Measurements from ENCODE around the gene MOGAT3. TPM values are rescaled to one million over a fixed set of nuclear protein-coding genes. Genes with fewer than 3 reads are reported as not detected.
A peak's percentile ranks its signal among the peaks of the same experiment; 100 is the strongest.

MOGAT3 gene
- total and polyA plus RNA-seq, 4 donors: 0.12 TPM; not detected in 3

DNA sequence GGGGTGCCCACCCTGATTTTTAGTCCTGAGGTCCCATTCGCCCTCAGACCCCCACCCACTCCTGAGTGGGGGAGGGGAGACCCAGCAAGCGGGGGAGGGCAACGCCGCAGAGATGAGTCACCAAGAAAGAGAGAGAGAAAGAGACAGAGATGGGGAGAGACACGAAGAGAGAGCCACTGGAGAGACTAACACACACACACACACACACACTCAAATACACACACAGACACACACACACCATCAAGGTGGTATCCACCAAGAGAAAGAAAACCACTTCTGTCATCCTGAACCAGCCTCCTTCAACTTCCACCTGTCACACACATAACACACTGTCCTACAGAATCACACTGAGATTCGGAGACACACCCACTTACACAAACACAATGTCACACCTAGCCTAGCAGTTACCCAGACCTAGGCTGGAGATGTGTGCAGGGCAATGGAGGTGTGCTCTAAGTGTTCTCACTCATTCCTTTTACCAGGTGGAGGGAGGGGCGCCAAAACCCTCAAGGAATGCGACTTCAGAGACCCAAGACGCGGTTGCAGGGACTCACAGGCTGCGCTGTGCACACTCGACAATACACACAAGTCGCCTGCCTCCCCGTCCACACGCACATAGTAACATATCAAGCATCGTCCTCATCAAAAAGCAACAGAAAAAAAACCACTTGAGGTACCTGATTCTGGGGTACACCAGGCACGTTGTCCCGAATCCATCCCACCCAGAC is 31.6 kb downstream of the MOGAT3 start:
- DNase-seq (ENCODE audit: low read depth in 4 of 6, low spot score in 6 of 6): no peak
- H3K4me1 ChIP-seq (ENCODE audit: control insufficient read depth, insufficient read depth, low read length): peaks cover 79% of the 10 kb centered on the region
- peaks cover 22% of the 10 kb centered on the region for H3K36me3 ChIP-seq (ENCODE audit: control insufficient read depth, insufficient read depth, low read length)
- under 1% methylated on average over 12 of the region's 18 CpGs for WGBS (ENCODE audit: insufficient coverage)
- no peak overlapping the region for H3K27ac ChIP-seq (ENCODE audit: low read depth, low read length)
- peaks cover 96% of the 10 kb centered on the region for H3K27me3 ChIP-seq (ENCODE audit: control insufficient read depth, insufficient read depth, low read length)
- H3K9me3 ChIP-seq (ENCODE audit: control insufficient read depth, insufficient read depth, low read length): no peaks in the 10 kb centered on the region
- peak overlapping the region; percentile 35 for H3K4me3 ChIP-seq (ENCODE audit: low read depth, low read length)

DNA sequence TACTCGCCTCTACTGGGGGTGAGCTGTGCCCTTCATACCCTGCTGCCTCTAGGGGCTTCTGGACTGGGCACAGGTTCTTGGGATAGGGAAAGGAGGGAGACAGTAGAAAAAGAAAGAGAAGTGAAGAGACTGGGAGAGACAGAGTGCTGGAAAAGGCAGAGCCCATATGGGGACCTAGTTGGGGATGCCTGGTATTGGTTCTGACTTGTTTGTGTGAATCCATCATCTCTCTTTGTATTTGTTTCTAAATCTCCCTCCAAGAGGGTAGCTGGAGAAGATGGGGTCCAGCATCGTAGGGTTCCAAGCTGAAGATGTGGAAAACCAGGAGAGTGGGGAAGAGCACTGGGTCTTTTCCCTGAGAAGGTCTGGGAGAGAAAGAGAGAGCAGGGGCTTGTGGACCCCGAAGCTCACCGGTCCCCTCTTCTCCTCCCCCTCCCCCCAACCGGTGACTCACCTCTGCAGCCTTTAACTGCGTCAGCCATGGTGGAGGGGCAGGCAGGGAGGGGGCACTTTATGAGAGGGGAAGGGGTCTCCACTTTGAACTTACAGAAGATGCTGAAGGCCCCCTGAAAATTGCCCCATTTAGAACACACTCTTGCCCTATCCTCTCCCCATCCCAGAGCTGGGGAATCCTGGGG is 32.3 kb downstream of the MOGAT3 start:
- Histone ChIP-seq H3K36me3 (ENCODE audit: control insufficient read depth, insufficient read depth, low read length) (peaks cover 16% of the 10 kb centered on the region), H3K4me1 (ENCODE audit: control insufficient read depth, insufficient read depth, low read length) (peaks cover 79% of the 10 kb centered on the region), H3K27ac (ENCODE audit: low read depth, low read length) (no peak overlapping the region), H3K9me3 (ENCODE audit: control insufficient read depth, insufficient read depth, low read length) (no peaks in the 10 kb centered on the region), H3K27me3 (ENCODE audit: control insufficient read depth, insufficient read depth, low read length) (peaks cover 93% of the 10 kb centered on the region), H3K4me3 (ENCODE audit: low read depth, low read length) (no peak overlapping the region)
- WGBS (ENCODE audit: insufficient coverage): no CpG with 5 or more reads among the region's 6 CpGs
- DNase-seq (ENCODE audit: low read depth in 4 of 6, low spot score in 6 of 6): peak in 1 of 6 donors; percentile 26

DNA sequence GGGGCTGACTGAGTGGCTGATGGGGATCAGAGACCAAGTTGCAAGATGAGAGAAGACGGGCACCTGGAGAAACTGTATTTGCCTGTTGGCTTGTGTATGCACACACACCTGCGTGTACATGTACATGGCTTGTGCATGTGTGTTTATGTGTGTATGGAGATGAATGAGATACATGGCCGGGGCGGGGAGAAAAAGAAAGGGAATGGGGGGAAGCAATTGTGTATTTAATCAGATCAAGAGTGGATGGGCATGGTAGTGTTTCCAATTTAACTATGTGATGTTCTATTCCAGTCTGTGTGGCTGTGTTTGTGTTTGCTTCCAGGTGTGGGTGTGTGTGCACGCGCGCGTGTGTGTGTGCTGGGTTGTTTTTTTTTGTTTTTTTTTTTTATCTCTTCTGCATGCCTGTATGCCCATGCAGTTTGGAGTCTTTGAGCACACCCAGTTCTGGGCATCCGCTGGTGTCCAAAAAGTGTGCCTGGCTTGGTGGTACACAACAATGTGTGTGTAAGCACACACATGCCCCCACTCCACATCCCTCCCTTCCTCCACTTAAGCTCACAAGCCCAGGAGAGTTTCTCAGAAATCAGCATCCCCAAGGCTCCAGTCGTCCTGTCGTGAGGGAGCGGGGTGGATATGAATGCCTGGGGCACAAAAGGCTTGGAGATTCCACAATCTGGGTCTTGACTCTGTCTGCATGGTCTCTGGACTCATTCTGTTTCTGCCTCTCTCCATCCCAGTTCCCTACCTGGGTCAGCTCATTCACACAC is 33.0 kb downstream of the MOGAT3 start:
- Histone ChIP-seq H3K4me1 (ENCODE audit: control insufficient read depth, insufficient read depth, low read length) (peaks cover 75% of the 10 kb centered on the region), H3K9me3 (ENCODE audit: control insufficient read depth, insufficient read depth, low read length) (no peaks in the 10 kb centered on the region), H3K27ac (ENCODE audit: low read depth, low read length) (no peak overlapping the region), H3K27me3 (ENCODE audit: control insufficient read depth, insufficient read depth, low read length) (peaks cover 86% of the 10 kb centered on the region), H3K36me3 (ENCODE audit: control insufficient read depth, insufficient read depth, low read length) (peaks cover 9% of the 10 kb centered on the region), H3K4me3 (ENCODE audit: low read depth, low read length) (no peak overlapping the region)
- WGBS (ENCODE audit: insufficient coverage): 2% methylated on average over 8 of the region's 12 CpGs
- DNase-seq (ENCODE audit: low read depth in 4 of 6, low spot score in 6 of 6): peak in 2 of 6 donors; percentile 5 to 23

DNA sequence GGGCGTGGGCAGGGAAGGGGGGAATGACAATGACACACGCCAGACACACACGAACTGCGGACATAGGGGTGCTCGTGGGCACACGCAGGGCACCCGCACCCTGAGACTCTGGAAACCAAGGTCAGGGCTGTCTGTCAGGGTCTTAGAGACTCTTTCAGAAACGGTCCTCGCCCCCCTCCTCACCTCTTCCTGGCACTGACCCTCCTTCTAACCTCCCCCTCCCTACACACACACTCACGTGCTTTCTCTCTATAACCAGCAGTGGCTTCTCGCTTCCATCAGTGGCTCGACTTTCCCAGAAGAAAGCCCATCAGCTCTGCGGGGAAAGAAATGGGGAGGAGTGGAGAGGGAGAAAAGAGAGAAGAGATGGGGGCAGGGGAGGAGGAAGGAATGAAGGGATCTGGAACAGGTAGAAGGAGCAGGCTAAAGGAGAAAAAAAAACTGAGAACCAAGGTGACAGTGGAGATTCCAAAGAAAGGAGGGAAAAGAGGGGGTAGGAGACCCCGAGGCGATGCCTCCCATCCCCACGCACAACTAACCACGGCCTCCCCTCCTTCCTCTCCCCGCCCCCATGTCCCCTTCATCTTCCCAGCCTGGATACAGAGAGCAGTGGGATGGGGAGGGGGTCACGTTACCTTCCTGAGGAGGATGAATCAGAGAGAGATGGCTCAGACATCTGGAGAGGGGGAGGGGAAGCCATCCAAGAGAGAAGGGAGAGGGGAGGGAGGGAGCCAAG is 33.8 kb downstream of the MOGAT3 start:
- 1% methylated on average over 12 of the region's 19 CpGs for WGBS (ENCODE audit: insufficient coverage)
- Histone ChIP-seq H3K27me3 (ENCODE audit: control insufficient read depth, insufficient read depth, low read length) (peaks cover 79% of the 10 kb centered on the region), H3K9me3 (ENCODE audit: control insufficient read depth, insufficient read depth, low read length) (no peaks in the 10 kb centered on the region), H3K27ac (ENCODE audit: low read depth, low read length) (no peak overlapping the region), H3K4me3 (ENCODE audit: low read depth, low read length) (peak overlapping the region; percentile 12), H3K36me3 (ENCODE audit: control insufficient read depth, insufficient read depth, low read length) (peaks cover 7% of the 10 kb centered on the region), H3K4me1 (ENCODE audit: control insufficient read depth, insufficient read depth, low read length) (peaks cover 74% of the 10 kb centered on the region)
- DNase-seq (ENCODE audit: low read depth in 4 of 6, low spot score in 6 of 6): peak in 2 of 6 donors; percentile 51 to 92

DNA sequence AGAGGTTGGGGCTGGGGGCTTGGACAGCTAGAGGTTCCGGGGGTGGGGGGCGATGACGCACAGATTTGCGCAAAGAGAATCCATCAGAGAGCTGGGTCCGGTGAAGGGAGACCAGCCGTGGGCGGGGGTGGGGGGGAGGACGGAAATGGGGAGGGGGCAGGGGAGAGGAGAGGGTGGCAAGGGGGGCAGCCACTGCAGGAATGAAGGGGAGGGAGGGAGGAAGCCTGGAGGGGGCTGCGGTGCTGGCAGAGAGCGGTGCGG is 34.3 kb downstream of the MOGAT3 start:
- DNase-seq (ENCODE audit: low read depth in 4 of 6, low spot score in 6 of 6): no peak
- Histone ChIP-seq H3K27me3 (ENCODE audit: control insufficient read depth, insufficient read depth, low read length) (peaks cover 74% of the 10 kb centered on the region), H3K9me3 (ENCODE audit: control insufficient read depth, insufficient read depth, low read length) (no peaks in the 10 kb centered on the region), H3K4me3 (ENCODE audit: low read depth, low read length) (peak overlapping the region; percentile 12), H3K36me3 (ENCODE audit: control insufficient read depth, insufficient read depth, low read length) (peaks cover 2% of the 10 kb centered on the region), H3K4me1 (ENCODE audit: control insufficient read depth, insufficient read depth, low read length) (peaks cover 70% of the 10 kb centered on the region), H3K27ac (ENCODE audit: low read depth, low read length) (no peak overlapping the region)
- 0% methylated on average over 3 of the region's 11 CpGs for WGBS (ENCODE audit: insufficient coverage)

DNA sequence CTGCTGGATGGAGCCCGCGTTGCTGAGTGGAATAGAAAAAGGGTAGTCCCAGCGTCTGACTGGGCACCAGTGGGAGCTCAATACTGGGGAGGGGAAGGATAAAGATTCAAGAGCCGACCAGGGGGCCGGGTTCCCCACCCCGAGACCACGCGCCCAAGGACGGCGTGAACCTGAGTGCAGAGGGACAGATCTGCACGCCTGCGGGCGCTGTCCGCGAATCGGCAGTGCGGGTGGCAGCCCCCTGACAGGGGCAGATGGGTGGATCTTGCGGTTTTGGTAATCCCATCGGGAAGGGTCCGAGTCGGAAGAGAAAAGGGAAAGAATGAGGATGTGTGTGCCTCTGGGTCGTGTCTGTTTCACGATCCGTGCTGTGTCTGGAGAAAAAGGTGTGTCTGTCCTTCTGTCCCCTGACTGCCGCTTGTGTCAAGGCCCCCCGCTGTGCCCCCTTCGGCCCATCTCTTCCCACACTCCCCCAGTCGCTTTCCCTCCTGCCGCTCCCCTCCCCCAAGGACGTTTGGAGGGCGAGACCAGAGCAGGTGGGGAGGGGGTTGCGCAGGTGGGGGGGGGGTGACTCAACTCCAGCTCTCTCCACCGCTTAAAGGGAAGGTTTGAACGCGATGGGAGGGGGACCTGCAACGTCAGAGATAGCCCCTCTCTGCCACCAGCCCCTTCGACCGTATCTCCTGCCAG is 34.7 kb downstream of the MOGAT3 start:
- Histone ChIP-seq H3K9me3 (ENCODE audit: control insufficient read depth, insufficient read depth, low read length) (no peaks in the 10 kb centered on the region), H3K4me3 (ENCODE audit: low read depth, low read length) (peak overlapping the region; percentile 35), H3K4me1 (ENCODE audit: control insufficient read depth, insufficient read depth, low read length) (peaks cover 66% of the 10 kb centered on the region), H3K27me3 (ENCODE audit: control insufficient read depth, insufficient read depth, low read length) (peaks cover 70% of the 10 kb centered on the region), H3K27ac (ENCODE audit: low read depth, low read length) (peak overlapping the region; percentile 47), H3K36me3 (ENCODE audit: control insufficient read depth, insufficient read depth, low read length) (peaks cover 2% of the 10 kb centered on the region)
- under 1% methylated on average over 22 of the region's 38 CpGs for WGBS (ENCODE audit: insufficient coverage)
- peak in 2 of 6 donors; percentile 24 to 92 for DNase-seq (ENCODE audit: low read depth in 4 of 6, low spot score in 6 of 6)

DNA sequence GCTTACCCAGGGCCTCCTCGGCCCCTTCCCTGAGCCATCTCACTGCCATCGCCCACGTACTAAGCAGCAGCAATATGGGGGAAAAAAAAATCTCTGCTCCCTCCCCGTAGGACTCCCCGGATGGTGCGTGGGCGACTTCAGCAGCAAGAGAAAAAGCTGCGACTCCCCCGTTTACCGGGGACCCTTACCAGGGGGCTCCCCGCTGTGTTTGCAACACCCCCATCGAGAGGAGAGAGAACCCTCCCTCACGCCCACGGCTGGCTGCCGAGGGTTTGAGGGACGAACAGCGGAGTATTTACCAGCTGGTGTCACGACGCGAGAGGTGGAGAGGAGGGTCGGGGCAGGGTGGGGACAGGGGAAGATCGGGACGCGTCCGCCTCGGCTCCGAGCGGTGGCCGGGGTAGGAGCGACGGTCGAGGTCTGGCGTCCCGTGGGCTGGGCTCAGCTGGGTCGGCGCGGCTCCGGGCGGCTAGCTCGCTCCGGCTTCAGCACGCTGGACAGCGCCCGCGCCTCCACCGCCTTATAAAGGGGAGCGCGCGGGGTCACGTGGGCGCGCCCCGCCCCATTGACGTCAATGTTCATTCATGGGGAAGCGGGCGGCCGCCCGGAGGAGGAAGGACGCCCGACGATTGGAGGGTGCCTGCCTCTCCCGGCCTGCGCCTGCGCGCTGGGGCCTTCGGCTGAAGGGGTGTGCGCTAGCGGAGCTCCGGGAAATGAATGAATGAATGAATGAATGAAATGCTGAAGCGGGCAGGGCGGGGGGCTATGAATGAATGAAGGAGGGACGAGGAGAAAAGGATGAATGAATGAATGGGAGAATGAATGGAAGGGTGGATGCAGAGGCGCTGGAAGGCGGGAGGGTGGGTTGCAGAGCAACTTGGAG is 35.5 kb downstream of the MOGAT3 start, which contains the start of gene VGF:
Gene VGF, minus strand, starts transcription at position 495 of the 883 bp plus-strand sequence. CDS start 726 bp downstream, outside the sequence.
- H3K36me3 ChIP-seq (ENCODE audit: control insufficient read depth, insufficient read depth, low read length): peaks cover 9% of the 10 kb centered on the region
- H3K27ac ChIP-seq (ENCODE audit: low read depth, low read length): peak within 1 kb of the TSS; percentile 47
- H3K4me1 ChIP-seq (ENCODE audit: control insufficient read depth, insufficient read depth, low read length): peaks cover 63% of the 10 kb centered on the region
- 0% methylated on average over 67 of the region's 74 CpGs for WGBS (ENCODE audit: insufficient coverage)
- H3K9me3 ChIP-seq (ENCODE audit: control insufficient read depth, insufficient read depth, low read length): no peaks in the 10 kb centered on the region
- peak within 1 kb of the TSS; percentile 41 for H3K4me3 ChIP-seq (ENCODE audit: low read depth, low read length)
- H3K27me3 ChIP-seq (ENCODE audit: control insufficient read depth, insufficient read depth, low read length): peaks cover 62% of the 10 kb centered on the region
- peak; percentile 84 to 99 (median 90) for DNase-seq (ENCODE audit: low read depth in 4 of 6, low spot score in 6 of 6)

DNA sequence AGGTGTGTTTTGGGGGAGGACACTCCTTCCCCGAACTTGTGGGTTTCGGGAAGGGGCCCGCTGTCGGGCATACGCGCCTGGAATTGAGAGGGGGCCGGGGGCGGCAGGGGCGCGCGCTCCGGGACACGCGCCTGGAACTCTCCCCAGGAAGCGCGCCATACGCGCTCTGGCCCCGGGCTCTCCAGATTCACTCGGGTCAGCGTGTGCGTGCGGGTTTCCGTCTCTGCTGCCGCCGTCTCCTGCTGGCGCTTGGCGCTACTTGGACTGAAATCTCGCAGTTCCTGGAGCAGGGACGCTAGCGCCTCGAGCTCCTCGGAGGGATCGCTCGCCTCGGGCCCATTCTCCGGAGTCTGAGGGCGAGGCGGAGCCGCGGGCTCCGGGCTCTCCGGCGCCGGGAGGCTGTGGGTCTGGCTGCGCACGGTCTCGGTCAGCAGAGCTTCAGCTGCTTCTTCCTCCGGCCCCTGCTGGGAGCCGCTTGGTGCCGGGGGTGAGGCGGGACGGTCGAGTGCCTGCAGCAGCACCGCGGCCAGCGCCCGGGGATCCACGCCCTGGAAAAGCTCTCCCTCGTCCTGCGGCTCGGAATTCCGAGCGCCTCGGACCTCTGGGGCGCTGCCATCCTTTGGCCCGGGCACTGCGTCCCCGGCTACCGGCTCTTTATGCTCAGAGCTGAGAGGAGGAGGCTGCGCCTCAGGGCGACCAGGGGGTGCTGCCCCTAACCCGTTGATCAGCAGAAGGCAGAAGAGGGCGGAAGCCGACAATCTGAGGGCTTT is 36.6 kb downstream of the MOGAT3 start:
- under 1% methylated on average over 75 of the region's 75 CpGs for WGBS (ENCODE audit: insufficient coverage)
- Histone ChIP-seq H3K4me1 (ENCODE audit: control insufficient read depth, insufficient read depth, low read length) (peaks cover 53% of the 10 kb centered on the region), H3K27ac (ENCODE audit: low read depth, low read length) (no peak overlapping the region), H3K27me3 (ENCODE audit: control insufficient read depth, insufficient read depth, low read length) (peaks cover 51% of the 10 kb centered on the region), H3K9me3 (ENCODE audit: control insufficient read depth, insufficient read depth, low read length) (no peaks in the 10 kb centered on the region), H3K36me3 (ENCODE audit: control insufficient read depth, insufficient read depth, low read length) (peaks cover 20% of the 10 kb centered on the region), H3K4me3 (ENCODE audit: low read depth, low read length) (peak overlapping the region; percentile 41)
- peak in 1 of 6 donors; percentile 28 for DNase-seq (ENCODE audit: low read depth in 4 of 6, low spot score in 6 of 6)

All from spinal cord (tissue), 10 donors.